Stomach (tissue), 4 donors: ENCODE data around the gene CORO2B.

Experiments
- CTCF ChIP-seq, 7 experiments: fragments of 450-650 bp in 4 of 7; fragments of 200-600 bp in 3 of 7; sonication (generic) in 3 of 7; IDR thresholded peaks; one replicate each; pipeline ENCODE4 v1.5.1; 2016 to 2019; ENCODE audit warnings: antibody characterized with exemption in 7 of 7, control low read depth in 2 of 7, mild to moderate bottlenecking in 1 of 7
- POLR2A ChIP-seq, 4 donors: fragments of 450-650 bp; IDR thresholded peaks; one replicate each; pipeline ENCODE4 v1.6.1; 2016; ENCODE audit warnings: antibody characterized with exemption in 4 of 4, control low read depth in 2 of 4, mild to moderate bottlenecking in 1 of 4, moderate library complexity in 1 of 4

GRCh38 chr15:68595260-68595564, 16.4 kb downstream of the CORO2B start:
- TF ChIP-seq CTCF (IDR thresholded peaks at IDR 0.05) (no peak), POLR2A (IDR thresholded peaks at IDR 0.05) (no peak)
